ENCODE results near the gene RHOF.

DNA sequence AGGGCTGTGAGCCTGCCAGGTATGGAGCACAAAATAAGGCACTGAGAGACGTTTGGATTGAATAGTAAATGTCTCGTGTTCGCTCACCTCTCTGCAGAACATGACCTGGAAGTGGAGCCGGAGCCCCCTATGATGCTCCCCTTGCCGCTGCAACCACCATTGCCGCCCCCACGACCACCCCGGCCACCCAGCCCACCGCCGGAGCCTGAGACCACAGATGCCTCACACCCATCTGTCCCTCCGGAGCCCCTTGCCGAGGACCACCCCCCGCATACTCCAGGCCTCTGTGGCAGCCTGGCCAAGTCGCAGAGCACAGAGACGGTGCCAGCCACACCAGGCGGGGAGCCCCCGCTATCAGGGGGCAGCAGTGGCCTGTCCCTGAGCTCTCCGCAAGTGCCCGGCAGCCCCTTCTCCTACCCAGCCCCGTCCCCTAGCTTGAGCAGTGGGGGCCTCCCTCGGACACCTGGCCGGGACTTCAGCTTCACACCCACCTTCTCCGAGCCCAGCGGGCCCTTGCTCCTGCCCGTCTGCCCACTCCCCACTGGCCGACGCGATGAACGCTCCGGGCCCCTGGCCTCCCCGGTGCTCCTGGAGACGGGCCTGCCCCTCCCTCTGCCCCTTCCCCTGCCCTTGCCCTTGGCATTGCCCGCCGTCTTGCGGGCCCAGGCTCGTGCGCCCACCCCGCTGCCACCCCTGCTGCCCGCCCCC, 29.1 kb upstream of the RHOF start:
- TF ChIP-seq ZFP30 (CRISPR knock-in tag; IDR thresholded peaks at IDR 0.05) (no peak), CREB5 (CRISPR knock-in tag; IDR thresholded peaks at IDR 0.05; ENCODE audit: low read depth) (no peak), BACH2 (CRISPR knock-in tag; IDR thresholded peaks at IDR 0.05; ENCODE audit: borderline replicate concordance) (no peak), TCF4 (CRISPR knock-in tag; IDR thresholded peaks at IDR 0.05; ENCODE audit: borderline replicate concordance) (no peak), OSR1 (CRISPR knock-in tag; IDR thresholded peaks at IDR 0.05) (no peak)
- TF ChIP-seq, protein P1, sequence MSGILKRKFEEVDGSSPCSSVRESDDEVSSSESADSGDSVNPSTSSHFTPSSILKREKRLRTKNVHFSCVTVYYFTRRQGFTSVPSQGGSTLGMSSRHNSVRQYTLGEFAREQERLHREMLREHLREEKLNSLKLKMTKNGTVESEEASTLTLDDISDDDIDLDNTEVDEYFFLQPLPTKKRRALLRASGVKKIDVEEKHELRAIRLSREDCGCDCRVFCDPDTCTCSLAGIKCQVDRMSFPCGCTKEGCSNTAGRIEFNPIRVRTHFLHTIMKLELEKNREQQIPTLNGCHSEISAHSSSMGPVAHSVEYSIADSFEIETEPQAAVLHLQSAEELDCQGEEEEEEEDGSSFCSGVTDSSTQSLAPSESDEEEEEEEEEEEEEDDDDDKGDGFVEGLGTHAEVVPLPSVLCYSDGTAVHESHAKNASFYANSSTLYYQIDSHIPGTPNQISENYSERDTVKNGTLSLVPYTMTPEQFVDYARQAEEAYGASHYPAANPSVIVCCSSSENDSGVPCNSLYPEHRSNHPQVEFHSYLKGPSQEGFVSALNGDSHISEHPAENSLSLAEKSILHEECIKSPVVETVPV (CRISPR knock-in tag; IDR thresholded peaks at IDR 0.05): no peak
- TF ChIP-seq, protein P2, sequence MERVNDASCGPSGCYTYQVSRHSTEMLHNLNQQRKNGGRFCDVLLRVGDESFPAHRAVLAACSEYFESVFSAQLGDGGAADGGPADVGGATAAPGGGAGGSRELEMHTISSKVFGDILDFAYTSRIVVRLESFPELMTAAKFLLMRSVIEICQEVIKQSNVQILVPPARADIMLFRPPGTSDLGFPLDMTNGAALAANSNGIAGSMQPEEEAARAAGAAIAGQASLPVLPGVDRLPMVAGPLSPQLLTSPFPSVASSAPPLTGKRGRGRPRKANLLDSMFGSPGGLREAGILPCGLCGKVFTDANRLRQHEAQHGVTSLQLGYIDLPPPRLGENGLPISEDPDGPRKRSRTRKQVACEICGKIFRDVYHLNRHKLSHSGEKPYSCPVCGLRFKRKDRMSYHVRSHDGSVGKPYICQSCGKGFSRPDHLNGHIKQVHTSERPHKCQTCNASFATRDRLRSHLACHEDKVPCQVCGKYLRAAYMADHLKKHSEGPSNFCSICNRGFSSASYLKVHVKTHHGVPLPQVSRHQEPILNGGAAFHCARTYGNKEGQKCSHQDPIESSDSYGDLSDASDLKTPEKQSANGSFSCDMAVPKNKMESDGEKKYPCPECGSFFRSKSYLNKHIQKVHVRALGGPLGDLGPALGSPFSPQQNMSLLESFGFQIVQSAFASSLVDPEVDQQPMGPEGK (CRISPR knock-in tag; IDR thresholded peaks at IDR 0.05; ENCODE audit: borderline replicate concordance): no peak
- TF ChIP-seq, protein P3, sequence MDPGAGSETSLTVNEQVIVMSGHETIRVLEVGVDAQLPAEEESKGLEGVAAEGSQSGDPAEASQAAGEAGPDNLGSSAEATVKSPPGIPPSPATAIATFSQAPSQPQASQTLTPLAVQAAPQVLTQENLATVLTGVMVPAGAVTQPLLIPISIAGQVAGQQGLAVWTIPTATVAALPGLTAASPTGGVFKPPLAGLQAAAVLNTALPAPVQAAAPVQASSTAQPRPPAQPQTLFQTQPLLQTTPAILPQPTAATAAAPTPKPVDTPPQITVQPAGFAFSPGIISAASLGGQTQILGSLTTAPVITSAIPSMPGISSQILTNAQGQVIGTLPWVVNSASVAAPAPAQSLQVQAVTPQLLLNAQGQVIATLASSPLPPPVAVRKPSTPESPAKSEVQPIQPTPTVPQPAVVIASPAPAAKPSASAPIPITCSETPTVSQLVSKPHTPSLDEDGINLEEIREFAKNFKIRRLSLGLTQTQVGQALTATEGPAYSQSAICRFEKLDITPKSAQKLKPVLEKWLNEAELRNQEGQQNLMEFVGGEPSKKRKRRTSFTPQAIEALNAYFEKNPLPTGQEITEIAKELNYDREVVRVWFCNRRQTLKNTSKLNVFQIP (CRISPR knock-in tag; IDR thresholded peaks at IDR 0.05; ENCODE audit: borderline replicate concordance, low read depth): no peak

All from SK-N-SH treated with all-trans-retinoic acid at 6 μM for 48 hours (cell line).